NCI-H1092 treated with DMSO at 0.1 percent for 48 hours (cell line): Measurements from ENCODE around the gene SESTD1.
A peak's percentile ranks its signal among the peaks of the same experiment; 100 is the strongest.
"Not testable (repeated sequence)": the region's sequence is repeated elsewhere in the genome, so short reads cannot be mapped to it uniquely, and the experiment has no call there.

Experiments used
- DNase-seq: peaks from one replicate; lab custom pipeline; 2025; lab: John Stamatoyannopoulos, UW

The SESTD1 gene

GRCh38 chr2:179239195-179239594, 25.4 kb downstream of the SESTD1 start:
- DNase-seq, result no peak

- DNase-seq, result no peak
These were observed 26.6 kb downstream of the SESTD1 start for GRCh38 chr2:179238027-179238426.

- no peak for DNase-seq
These were observed 27.3 kb downstream of the SESTD1 start for GRCh38 chr2:179237209-179237946.

- DNase-seq, result no peak
These were observed 29.0 kb downstream of the SESTD1 start for GRCh38 chr2:179235463-179236108.

GRCh38 chr2:179234658-179235240, 29.9 kb downstream of the SESTD1 start:
- no peak for DNase-seq

GRCh38 chr2:179233626-179234430, 30.8 kb downstream of the SESTD1 start:
- DNase-seq, result no peak

GRCh38 chr2:179233083-179233490, 31.5 kb downstream of the SESTD1 start:
- no peak for DNase-seq

GRCh38 chr2:179226961-179227259, 37.7 kb downstream of the SESTD1 start:
- DNase-seq, result no peak

- peak; percentile 77 for DNase-seq
These were observed 38.2 kb downstream of the SESTD1 start for GRCh38 chr2:179226203-179226960.

GRCh38 chr2:179224361-179224760, 40.3 kb downstream of the SESTD1 start:
- no peak for DNase-seq

- DNase-seq, result no peak
These were observed 42.6 kb downstream of the SESTD1 start for GRCh38 chr2:179222076-179222475.

- peak; percentile 50 for DNase-seq
These were observed 45.6 kb downstream of the SESTD1 start for GRCh38 chr2:179218848-179219594.

GRCh38 chr2:179214671-179215070, 50.0 kb downstream of the SESTD1 start:
- DNase-seq, result not testable (repeated sequence)

GRCh38 chr2:179211355-179211754, 53.3 kb downstream of the SESTD1 start:
- no peak for DNase-seq

GRCh38 chr2:179208277-179208676, 56.4 kb downstream of the SESTD1 start:
- not testable (repeated sequence) for DNase-seq

GRCh38 chr2:179207047-179207446, 57.6 kb downstream of the SESTD1 start:
- no peak for DNase-seq

GRCh38 chr2:179201869-179202268, 62.8 kb downstream of the SESTD1 start:
- DNase-seq, result no peak

GRCh38 chr2:179195926-179196590, 68.6 kb downstream of the SESTD1 start:
- DNase-seq, result not testable (repeated sequence)

- no peak for DNase-seq
These were observed 69.5 kb downstream of the SESTD1 start for GRCh38 chr2:179195141-179195540.

- no peak for DNase-seq
These were observed 70.8 kb downstream of the SESTD1 start for GRCh38 chr2:179193759-179194394.
